Smooth muscle cell of the brain vasculature (primary cell): ENCODE measurements around the gene EXOC2.
A peak's percentile ranks its signal among the peaks of the same experiment; 100 is the strongest.
"Not testable (repeated sequence)": the region's sequence is repeated elsewhere in the genome, so short reads cannot be mapped to it uniquely, and the experiment has no call there.

ENCODE experiments used
- DNase-seq: peaks from one replicate; pipeline ENCODE4 v3.0.0-alpha.2; 2012; ENCODE audit warnings: low read depth, low spot score

Gene EXOC2

DNA sequence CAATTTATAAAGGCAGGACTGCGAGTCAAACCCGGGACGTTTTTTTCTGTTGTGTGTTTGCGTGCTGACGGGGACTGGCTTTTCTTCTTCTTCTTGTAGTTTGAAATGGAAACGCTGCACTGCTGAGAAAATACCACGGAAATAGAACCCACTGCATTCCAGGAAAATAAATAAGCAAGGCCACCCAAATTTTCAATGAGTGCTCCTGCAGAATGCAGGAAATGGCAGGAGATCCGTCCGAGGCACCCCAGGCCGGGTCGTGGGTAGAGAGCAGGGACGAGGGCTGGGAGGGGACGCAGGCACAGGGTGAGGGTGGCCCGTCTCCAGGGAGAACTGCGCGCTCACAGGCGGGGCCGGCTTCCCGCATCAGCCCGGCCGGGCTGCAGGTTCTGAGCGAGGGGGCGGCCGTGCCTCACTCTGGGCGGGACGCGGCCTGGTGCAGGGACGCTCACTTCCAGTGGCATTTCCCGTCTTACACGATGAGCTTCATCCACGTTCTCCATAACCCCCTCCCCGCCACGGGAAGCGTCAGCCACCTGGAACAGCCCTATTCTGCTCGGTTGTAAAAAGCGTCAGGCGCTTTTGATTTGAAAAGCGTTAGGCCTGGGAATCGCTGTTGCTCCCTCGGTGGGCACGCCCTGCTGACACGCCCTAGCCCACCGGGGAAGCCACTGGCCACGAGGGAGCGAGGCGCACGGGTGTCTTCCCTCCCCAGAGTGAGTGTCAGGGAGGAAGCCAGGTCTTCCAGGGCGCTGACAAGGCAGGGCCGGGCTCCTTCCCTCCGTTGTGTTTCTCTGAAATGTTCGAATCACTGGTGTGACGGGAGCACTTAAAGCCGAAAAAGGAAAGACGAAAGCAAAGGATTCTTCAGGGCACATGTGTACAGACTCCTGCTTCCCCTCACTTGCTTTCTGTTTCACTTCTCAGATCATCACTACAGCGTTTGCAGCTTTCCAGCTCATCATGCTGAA is 17.9 kb upstream of the EXOC2 start:
- DNase-seq, result peak; percentile 53

- DNase-seq, result no peak
Observed at GRCh38 chr6:709471-710056, 16.6 kb upstream of the EXOC2 start.

DNA sequence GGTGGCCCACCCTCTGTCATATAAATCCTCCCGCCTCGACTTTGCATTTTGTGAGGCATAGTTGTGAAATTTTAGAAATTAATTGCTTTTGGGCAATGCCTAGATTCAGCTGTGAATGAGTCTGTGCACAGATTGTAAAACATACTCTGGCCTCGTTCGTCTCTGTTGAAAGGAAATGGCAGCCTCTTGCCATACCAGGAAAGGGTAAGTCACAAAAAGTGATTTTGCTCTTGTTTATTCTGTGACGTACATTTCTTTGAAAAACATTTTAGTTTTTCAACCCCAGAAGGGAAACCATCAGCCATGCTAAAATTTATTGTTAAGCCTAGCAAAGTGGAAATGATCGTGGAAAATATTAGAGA is 15.3 kb upstream of the EXOC2 start:
- no peak for DNase-seq

DNA sequence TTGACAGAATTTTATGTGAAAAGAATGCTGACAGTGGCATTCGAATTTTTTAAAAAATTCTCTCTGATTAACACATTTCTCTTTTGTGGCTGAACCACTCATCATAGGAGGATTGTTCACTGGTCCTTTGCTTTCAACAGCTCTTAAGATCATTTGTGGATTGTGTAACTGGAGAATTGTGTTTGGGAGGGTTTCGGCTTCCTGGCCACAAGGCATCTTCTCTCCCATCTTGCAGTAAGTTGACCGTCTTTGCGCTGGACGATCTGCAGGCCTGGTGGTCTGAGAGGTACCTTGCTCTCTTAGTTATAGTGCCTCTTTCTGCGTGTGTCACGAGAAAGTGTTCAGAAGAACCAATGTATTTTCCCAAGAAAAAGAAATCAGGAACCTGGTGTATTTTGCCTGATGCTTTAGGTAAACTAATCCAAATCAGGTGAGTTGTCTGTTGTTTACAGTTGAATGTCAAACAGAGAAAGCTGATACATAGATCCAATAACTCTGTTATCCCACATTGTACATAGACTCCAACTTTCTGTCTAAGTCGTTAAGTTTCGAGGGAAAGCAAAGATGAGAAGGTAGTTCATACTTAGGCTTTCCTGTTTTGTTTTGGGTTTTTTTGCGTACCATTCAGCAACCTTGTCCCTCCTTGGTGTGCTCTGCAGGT is 14.8 kb upstream of the EXOC2 start:
- no peak for DNase-seq

- DNase-seq, result no peak
Observed at GRCh38 chr6:706819-707381, 14.0 kb upstream of the EXOC2 start.

GRCh38 chr6:706146-706545 is 13.2 kb upstream of the EXOC2 start:
- no peak for DNase-seq

DNA sequence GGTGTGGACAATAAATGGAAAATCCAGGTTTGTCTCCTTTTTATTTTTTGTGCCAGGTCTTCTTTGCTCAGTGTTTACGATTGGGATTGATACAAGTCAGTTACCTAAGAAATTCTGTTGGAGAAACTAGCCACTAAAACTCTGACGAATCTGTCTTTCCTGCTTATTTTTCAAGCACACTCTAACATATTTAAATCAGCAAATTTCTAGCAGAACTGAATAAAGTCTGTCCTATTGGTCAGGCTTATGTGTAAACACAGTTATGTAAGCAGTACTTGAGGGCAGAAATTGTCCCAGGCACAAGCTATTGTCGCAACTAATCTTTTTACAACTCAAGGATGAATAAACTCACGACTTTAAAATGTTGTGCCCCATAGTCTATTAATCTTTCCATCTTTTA is 12.1 kb upstream of the EXOC2 start:
- DNase-seq, result no peak

GRCh38 chr6:704046-704445 is 11.1 kb upstream of the EXOC2 start:
- no peak for DNase-seq

DNA sequence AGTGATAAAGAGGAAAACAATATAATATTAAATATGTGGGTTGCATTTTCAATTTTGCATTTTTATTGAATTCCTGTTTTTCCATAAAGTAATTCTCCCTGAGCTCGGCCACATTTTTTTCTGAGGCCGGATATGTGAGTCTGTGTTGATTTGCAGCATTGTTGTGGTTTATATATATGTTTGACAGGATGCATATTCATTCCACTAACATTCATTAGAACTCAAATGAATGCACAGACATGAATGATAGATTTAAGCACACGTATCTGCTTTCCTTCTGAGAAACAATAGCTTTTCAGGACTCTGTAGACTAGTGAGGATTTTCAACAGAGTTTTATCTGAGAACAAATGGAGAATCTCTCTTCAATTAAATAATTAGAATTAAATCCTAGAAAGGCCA is 10.6 kb upstream of the EXOC2 start:
- no peak for DNase-seq

DNA sequence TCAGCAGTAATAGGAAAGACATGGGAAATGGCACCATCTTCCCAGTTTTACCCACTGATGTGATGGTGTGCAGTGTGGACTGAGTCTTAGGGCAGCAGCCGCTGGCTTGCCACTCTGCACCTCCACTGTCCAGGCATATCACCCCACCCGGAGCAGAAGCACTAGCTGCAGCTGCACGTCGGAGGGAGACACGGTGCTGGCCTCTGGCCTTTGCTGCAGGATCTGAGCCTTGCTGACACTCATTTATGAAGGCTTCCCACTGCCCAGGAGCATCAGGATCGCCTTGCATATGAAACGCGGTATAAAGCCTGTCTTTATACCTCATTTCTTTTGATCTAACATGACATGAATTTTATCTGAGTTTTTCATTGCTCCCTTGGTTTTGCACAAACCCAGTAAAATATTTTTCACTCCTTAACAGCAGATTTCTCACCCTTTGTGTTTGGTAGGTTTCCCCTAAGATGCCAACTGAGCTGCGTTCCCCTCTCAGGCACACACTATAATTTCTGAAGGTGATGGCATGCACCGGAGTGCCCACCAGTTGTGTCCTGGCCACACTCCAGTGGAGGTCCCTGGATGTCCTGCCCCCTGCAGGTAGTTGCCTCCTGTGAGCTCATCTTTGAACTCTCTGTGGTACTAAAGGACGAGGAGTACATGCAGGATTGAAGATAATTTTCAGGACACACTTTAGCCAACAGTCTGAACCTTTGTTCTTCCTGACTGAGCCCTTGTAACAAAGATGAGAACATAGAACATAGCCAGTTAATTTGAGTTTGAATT is 9.0 kb upstream of the EXOC2 start:
- no peak for DNase-seq

DNA sequence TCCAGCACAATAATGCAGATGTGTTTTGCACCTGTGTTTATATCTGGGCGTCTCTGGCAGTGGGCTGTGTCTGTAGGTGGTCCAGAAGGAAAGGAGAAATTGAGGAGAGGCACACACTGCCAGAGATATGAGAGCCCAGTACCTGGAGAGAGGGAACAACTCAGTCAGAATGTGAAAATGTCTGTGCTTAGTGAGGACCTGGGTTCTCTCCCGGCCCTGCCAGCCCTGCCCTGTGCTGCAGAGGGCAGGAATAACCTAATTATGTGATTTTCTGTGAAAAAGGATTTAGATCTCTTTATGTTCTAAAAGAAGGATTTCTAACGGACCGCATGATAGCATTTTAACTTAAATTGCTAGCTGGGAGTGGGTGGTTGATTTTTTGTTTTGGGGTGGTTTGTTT is 8.3 kb upstream of the EXOC2 start:
- no peak for DNase-seq

DNA sequence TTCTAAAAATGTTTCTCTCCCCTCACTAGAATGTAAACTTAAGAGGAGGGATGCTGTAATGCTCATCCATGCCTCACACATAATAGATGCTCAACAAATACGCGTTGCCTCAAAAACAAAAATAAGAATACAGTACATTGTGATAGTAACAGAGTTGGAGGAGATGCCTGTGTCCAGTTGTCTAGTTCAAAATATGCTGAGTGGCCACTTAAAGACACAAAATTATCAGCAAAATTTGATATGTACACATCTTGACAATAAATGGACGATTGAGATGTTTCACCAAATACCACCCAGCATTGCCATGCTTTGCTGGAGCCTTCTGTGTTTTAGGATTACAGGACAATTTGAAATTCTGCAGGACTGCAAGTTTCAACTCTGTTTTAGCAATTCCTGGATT is 7.6 kb upstream of the EXOC2 start:
- no peak for DNase-seq

GRCh38 chr6:699319-699718 is 6.4 kb upstream of the EXOC2 start:
- no peak for DNase-seq

- not testable (repeated sequence) for DNase-seq
Observed at GRCh38 chr6:694431-695126, 1.6 kb upstream of the EXOC2 start.

GRCh38 chr6:693723-694009 is 727 bp upstream of the EXOC2 start:
- no peak for DNase-seq

GRCh38 chr6:692356-692851 is 535 bp downstream of the EXOC2 start:
- no peak for DNase-seq

- DNase-seq, result no peak
Observed at GRCh38 chr6:689223-689622, 3.7 kb downstream of the EXOC2 start.

DNA sequence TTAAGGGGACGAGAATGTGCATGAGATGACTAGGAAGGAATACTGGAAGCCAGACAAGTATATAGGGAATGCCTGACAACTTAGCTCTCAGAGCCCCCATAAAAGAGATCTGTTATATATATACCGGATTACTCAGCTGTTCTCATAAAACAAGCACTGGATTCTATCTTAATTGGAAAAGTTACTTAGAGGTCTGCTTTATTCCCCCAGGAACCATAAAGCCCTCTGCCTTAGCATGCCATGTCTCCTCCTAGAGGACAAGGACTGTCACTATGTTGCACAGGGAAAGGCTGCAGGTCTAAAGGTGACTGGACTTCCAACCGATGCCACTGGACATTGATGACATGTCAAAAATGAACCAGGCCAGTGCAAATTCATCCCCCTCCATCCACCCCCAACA is 6.4 kb downstream of the EXOC2 start:
- no peak for DNase-seq

GRCh38 chr6:684831-685636 is 7.9 kb downstream of the EXOC2 start:
- DNase-seq, result no peak

DNA sequence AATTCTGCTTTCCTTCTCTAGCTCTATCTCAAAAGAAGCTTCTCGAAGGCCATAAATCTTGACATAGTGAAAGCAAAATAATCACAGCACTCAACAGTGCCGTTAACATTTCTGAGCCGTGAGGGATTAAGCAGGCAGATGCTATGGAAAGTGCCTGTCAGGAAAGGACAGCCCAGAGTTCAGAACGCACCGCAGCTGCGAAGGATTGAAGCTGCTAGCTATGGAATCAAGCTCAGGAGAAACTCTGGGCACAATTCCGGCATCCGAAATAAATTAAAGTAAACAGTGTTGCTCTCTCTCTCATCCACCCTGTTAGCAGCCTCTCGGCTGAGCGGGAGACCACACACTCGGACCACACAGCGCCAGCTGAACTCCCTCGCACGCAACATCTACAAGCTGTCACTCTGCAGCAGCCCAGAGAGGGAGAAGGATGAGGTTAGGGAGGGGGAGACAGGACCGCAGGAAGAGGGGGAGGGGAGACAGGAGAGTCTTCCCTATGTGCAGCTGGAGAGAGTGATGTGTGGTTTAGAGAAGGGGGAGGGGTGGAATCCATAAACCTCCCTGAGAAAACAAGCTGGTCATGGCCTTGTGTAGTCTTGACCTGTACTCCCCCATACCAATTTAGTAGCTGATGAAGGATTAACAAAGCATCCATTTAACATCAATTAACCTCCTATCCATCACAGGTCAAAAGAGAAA is 9.0 kb downstream of the EXOC2 start:
- DNase-seq, result peak; percentile 41
